Measurements from ENCODE around the gene LRRC4C. TPM values are rescaled to one million over a fixed set of nuclear protein-coding genes. Genes with fewer than 3 reads are reported as not detected.

Gene LRRC4C
- total and polyA plus RNA-seq, 11 donors, result 0.08 to 1.2 (median 0.48) TPM; not detected in 1

DNA sequence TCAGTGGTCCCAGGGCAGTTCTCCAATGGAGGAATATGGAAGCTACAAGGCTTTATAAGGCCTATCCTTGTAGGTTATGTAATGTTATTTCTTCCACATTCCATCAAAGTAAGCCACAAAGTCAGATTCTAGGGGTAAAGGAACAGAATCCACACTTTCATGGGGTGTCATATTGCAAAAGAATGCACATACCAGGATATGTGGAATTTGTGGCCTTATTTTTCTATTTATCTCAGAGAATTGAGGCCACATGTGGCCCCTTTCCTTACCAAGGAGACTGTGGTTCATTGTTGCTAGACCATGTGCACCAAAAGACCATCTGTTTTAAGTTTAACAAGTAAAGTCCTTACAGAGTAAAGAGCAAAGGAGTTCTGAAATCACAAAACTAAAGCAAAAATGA lies 12.9 kb downstream of the LRRC4C start:
- Histone ChIP-seq H3K27ac (no peak overlapping the region), H3K36me3 (no peaks in the 10 kb centered on the region), H3K27me3 (no peaks in the 10 kb centered on the region), H3K4me1 (no peaks in the 10 kb centered on the region), H3K4me3 (no peak overlapping the region), H3K9me3 (no peaks in the 10 kb centered on the region)
- DNase-seq (no peak), ATAC-seq (no peak)
- intact Hi-C loops (cut with DNase I), result loop anchor here in 1 of 10 donors (5.0 kb wide), 1 partner anchor 874 kb away; no protein-coding TSS in a partner anchor
- TF ChIP-seq, protein P1, sequence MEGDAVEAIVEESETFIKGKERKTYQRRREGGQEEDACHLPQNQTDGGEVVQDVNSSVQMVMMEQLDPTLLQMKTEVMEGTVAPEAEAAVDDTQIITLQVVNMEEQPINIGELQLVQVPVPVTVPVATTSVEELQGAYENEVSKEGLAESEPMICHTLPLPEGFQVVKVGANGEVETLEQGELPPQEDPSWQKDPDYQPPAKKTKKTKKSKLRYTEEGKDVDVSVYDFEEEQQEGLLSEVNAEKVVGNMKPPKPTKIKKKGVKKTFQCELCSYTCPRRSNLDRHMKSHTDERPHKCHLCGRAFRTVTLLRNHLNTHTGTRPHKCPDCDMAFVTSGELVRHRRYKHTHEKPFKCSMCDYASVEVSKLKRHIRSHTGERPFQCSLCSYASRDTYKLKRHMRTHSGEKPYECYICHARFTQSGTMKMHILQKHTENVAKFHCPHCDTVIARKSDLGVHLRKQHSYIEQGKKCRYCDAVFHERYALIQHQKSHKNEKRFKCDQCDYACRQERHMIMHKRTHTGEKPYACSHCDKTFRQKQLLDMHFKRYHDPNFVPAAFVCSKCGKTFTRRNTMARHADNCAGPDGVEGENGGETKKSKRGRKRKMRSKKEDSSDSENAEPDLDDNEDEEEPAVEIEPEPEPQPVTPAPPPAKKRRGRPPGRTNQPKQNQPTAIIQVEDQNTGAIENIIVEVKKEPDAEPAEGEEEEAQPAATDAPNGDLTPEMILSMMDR (IDR thresholded peaks at IDR 0.05), result no peak
- TF ChIP-seq POLR2A (IDR thresholded peaks at IDR 0.05), result no peak

DNA sequence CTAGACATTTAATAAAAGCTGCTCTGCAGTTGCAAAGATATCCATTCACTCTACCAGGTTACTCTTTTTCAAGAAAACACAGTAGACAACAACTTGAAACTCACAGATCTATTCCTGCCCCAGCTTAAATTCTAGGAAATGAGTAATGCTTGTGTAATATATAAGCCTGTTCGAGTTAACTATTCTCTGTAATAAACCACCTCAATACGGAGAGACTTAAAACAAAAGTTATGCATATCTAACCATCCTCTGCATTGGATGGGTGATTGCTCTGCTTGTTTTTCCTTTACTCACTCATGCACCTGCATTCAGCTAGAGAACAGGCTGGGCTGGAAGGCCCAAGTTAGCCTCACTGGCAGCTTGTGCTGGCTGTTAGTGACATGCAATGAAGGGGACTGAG lies 13.3 kb downstream of the LRRC4C start:
- Histone ChIP-seq H3K27ac (no peak overlapping the region), H3K27me3 (no peaks in the 10 kb centered on the region), H3K4me3 (no peak overlapping the region), H3K9me3 (no peaks in the 10 kb centered on the region), H3K36me3 (no peaks in the 10 kb centered on the region), H3K4me1 (no peaks in the 10 kb centered on the region)
- DNase-seq (no peak), ATAC-seq (no peak)
- intact Hi-C loops (cut with DNase I), result loop anchor here in 1 of 10 donors (5.0 kb wide), 1 partner anchor 874 kb away; no protein-coding TSS in a partner anchor
- no peak for TF ChIP-seq POLR2A (IDR thresholded peaks at IDR 0.05)
- TF ChIP-seq, protein P1 (IDR thresholded peaks at IDR 0.05), result no peak
- 70 to 89% (median 73%) methylated on average over 2 of the region's 2 CpGs for WGBS, 4 donors

DNA sequence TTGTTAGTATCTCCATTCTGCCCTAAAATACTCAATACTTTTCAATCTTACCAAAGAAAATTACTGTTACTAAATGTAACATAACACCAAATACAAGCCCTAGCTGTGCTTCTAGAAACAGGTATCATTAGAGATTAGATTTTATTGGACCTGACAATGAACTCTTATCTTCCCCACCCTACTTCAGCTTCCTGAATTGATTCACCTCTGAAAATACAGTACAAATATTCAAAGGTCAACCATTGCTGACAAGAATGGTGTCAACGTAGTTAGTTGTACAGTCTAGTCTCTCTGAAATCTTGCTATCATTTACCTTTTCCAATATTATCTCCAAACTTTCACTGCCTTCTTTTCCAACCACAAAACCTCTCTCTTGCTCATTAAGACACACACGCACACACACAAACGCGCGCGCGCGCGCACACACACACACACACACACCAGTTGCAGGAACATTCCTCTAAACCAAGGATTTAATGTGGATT lies 22.4 kb downstream of the LRRC4C start:
- H3K4me3 ChIP-seq, result no peak overlapping the region
- H3K27me3 ChIP-seq, result no peaks in the 10 kb centered on the region
- no peak for DNase-seq
- no peaks in the 10 kb centered on the region for H3K36me3 ChIP-seq
- intact Hi-C loops (cut with DNase I), result loop anchor here in 2 of 10 donors (5.0 to 10.0 kb wide), 2 partner anchors 190 to 192 kb away; no protein-coding TSS in a partner anchor
- ATAC-seq, result no peak
- H3K4me1 ChIP-seq, result no peaks in the 10 kb centered on the region
- no peak for TF ChIP-seq POLR2A (IDR thresholded peaks at IDR 0.05)
- TF ChIP-seq, protein P1 (IDR thresholded peaks at IDR 0.05), result no peak
- 59 to 93% (median 77%) methylated on average over 9 of the region's 9 CpGs for WGBS, 4 donors
- peaks cover 0 to 4% (median 0%) of the 10 kb centered on the region in 12 donors for H3K9me3 ChIP-seq
- no peak overlapping the region for H3K27ac ChIP-seq

DNA sequence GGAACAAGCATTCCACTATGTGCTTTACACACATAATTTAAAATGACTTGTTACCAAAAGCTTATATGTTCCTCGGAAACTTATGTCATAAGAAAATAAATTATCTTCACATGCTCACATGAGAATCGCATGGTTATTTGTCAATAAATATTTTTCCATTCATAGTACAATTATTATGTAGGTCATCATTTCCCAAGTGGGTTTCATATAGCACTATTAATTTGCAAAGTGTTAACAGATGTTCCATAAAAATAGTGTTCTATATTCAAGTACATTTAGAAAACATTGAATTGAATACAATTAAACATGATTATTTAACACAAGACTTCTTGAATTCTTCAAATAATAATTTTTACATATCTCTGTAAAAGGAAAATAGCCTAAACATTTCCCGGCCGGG lies 23.9 kb downstream of the LRRC4C start:
- 75 to 88% (median 86%) methylated on average over 4 of the region's 4 CpGs for WGBS, 4 donors
- DNase-seq (no peak), ATAC-seq (no peak)
- Histone ChIP-seq H3K27ac (no peak overlapping the region), H3K27me3 (no peaks in the 10 kb centered on the region), H3K4me3 (no peak overlapping the region), H3K36me3 (no peaks in the 10 kb centered on the region), H3K9me3 (peaks cover 0 to 4% (median 0%) of the 10 kb centered on the region in 12 donors), H3K4me1 (no peaks in the 10 kb centered on the region)
- intact Hi-C loops (cut with DNase I), result loop anchor here in 2 of 10 donors (5.0 to 10.0 kb wide), 2 partner anchors 188 to 191 kb away; no protein-coding TSS in a partner anchor
- TF ChIP-seq POLR2A (IDR thresholded peaks at IDR 0.05), result no peak
- TF ChIP-seq, protein P1 (IDR thresholded peaks at IDR 0.05), result no peak

Data from heart left ventricle (tissue), 16 donors.